Kidney epithelial cell (primary cell): ENCODE data around the gene PYY. TPM values are rescaled to one million over a fixed set of nuclear protein-coding genes. Genes with fewer than 3 reads are reported as not detected.

ENCODE experiments used
- DNase-seq: peaks from one replicate; pipeline ENCODE4 v3.0.0-alpha.2; 2010; ENCODE audit warnings: low read depth
- H3K27me3 ChIP-seq: 2 replicates; pipeline ENCODE4 v1.6.0; 2011; ENCODE audit warnings: low read length; ENCODE audit not compliant: control insufficient read depth, insufficient read depth
- H3K36me3 ChIP-seq: 2 replicates; pipeline ENCODE4 v1.5.1; 2011; ENCODE audit warnings: low read length; ENCODE audit not compliant: control insufficient read depth, insufficient read depth
- H3K4me3 ChIP-seq: 2 replicates; pipeline ENCODE4 v1.5.1; 2011; ENCODE audit warnings: low read depth, mild to moderate bottlenecking, control low read depth, low read length
- CTCF ChIP-seq: IDR thresholded peaks from 2 replicates; pipeline ENCODE4 v1.5.1; 2011; ENCODE audit warnings: mild to moderate bottlenecking, moderate library complexity, low read length, control low read depth, inconsistent platforms; ENCODE audit not compliant: insufficient read depth, poor library complexity, severe bottlenecking
- total RNA-seq: library from RNA; depleted of rRNA; stranded (reverse); fragments of >200 nt; gene quantifications from 2 replicates; pipeline ENCODE4 v1.2.3, GENCODE V29; 2015

The PYY gene
- total RNA-seq, 1 donor from 2014 or later, result not detected

- no peak overlapping the region for H3K4me3 ChIP-seq
- DNase-seq, result no peak
- H3K36me3 ChIP-seq, result no peaks in the 10 kb centered on the region
- no peak for TF ChIP-seq CTCF
- peaks cover 41% of the 10 kb centered on the region for H3K27me3 ChIP-seq
These were observed 40.2 kb downstream of the PYY start for GRCh38 chr17:43913584-43913983.

GRCh38 chr17:43912635-43913304, 41.0 kb downstream of the PYY start:
- no peak overlapping the region for H3K4me3 ChIP-seq
- peaks cover 37% of the 10 kb centered on the region for H3K27me3 ChIP-seq
- TF ChIP-seq CTCF, result no peak
- DNase-seq, result no peak
- no peaks in the 10 kb centered on the region for H3K36me3 ChIP-seq

GRCh38 chr17:43911904-43912303, 41.8 kb downstream of the PYY start:
- H3K27me3 ChIP-seq, result peaks cover 30% of the 10 kb centered on the region
- no peak for DNase-seq
- no peak overlapping the region for H3K4me3 ChIP-seq
- no peak for TF ChIP-seq CTCF
- no peaks in the 10 kb centered on the region for H3K36me3 ChIP-seq

DNA sequence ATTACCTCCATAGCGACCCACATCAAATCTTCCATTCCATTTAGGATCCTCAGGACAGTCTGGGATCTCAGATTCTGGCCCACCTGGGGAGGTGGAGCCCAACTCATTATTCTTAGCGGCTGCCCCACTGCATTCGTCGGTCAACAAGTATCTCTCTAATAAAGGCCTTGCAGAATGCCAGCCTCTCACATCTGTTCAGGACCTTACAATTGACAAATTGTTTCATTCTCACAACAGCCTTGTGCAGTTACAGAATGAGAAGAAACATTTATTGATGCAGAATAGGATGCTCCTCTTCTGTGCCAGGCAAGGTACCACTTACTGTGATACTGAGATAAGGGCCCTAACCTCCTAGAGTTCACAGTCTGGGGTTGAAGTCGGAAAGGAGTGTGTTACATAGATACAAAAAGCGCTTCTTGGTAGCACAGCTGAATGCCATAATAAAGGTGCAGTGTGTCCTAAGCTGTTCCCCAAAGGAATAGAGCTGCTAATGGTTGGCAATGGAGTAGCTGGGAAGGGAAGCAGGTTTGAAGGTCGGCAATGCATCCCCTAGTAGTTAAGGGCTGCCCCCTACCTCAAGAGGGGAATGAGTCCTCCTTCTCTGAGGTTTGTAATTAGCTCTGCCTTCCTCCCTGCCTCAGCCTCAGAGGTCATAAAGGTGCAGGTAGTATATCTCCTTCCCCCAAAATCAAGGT, 44.1 kb downstream of the PYY start:
- H3K4me3 ChIP-seq, result no peak overlapping the region
- peaks cover 30% of the 10 kb centered on the region for H3K27me3 ChIP-seq
- TF ChIP-seq CTCF, result no peak
- no peak for DNase-seq
- no peaks in the 10 kb centered on the region for H3K36me3 ChIP-seq

DNA sequence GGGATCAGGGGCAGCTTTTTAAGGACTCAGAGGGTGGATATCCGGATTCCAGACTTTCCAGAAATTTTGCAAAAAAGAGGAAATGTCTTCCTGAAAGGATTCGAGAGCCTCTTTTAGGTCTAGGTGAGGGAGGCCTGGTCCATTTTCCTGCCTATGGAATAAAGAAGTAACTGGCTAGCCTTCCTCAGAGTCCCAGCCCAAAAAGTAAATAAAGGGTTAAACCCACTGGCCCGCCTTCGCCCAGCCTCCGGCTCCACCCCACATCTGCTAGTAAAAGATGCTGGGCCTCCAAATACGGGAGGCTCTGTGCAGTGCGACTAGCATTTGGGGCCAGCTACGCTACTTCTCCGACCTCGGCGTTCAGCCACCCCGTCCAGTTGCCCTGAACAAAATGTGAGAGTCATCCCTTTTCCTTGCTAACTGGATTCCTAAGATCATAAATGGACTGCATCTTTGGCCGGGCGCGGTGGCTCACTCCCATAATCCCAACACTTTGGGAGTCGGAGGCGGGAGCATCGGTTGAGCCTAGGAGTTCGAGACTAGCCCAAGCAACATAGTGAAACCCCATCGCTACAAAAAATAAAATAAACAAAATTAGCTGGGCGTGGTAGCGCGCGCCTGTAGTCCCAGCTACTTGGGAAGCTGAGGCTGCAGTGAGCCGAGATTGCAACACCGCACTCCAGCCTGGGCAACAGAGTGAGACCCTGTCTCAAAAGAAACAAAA, 45.6 kb downstream of the PYY start:
- H3K4me3 ChIP-seq, result no peak overlapping the region
- DNase-seq, result no peak
- no peaks in the 10 kb centered on the region for H3K36me3 ChIP-seq
- H3K27me3 ChIP-seq, result peaks cover 23% of the 10 kb centered on the region
- TF ChIP-seq CTCF, result no peak
